GM21619 (cell line): ENCODE results near the gene MAPK13.

ENCODE experiments used
- ATAC-seq: cut with Tn5 transposase; IDR thresholded peaks from one replicate; pipeline ENCODE4 v1.9.1; 2021; ENCODE audit not compliant: unreplicated experiment

MAPK13 gene

DNA sequence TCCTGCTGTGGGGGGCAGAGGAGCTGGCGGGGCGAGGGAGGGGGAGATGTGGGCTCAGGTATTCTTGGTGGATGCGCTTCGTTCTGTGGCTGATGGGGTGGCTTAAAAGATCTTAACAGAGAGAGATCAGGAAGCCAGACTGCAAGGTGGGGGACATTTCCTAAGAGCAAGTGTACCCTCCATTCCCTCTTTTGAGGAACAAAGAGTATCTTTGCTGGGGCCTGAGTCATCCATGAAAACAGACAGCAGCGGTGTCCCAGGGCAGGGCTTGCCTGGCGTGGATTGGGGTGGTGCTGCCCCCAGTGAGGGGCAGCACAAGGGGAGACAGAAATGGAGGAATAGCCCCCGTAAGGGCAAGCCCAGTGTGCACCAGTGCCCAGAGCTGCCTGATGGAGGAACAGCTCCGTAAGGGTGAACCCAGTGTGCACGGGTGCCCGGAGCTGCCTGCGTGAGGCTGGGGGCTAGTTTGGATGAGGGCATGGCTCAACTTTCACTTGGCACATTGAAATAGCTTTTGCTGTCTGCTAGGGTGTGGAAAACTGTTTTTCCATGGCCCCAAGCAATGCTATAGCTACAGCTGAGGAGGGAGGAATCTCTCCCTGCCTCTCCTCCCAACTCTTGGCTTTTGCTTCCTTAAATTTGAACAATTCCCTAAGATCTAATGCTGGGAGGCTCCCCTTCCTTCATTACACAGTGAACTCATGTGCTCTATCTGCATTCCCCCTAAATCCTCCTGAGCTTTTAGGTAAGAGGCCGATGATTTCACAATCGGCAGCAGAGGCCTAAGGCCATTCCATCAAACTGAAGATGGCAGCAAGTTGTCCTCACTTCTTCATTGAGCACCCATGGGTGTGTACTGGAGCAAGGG is 12.9 kb downstream of the MAPK13 start:
- no peak for ATAC-seq

DNA sequence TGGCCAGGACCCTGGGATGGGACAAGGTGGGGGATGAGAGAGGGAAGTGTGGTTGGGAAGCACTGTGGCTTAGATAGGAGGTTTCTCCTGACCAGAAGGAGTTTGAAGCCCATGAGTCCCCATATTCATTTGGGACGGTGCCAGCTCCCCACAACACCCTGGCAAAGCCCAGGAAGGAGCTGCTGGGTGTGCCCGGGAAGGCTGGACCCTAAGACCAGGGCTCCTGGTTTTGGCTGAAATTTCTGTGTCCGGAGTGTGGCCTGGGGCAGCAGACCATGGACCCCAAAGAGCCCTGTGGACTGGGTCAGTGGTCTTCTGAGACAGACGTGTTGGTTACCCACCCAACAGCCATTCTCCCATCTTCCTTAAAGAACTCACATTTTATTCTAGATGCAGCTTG is 15.2 kb downstream of the MAPK13 start:
- no peak for ATAC-seq

DNA sequence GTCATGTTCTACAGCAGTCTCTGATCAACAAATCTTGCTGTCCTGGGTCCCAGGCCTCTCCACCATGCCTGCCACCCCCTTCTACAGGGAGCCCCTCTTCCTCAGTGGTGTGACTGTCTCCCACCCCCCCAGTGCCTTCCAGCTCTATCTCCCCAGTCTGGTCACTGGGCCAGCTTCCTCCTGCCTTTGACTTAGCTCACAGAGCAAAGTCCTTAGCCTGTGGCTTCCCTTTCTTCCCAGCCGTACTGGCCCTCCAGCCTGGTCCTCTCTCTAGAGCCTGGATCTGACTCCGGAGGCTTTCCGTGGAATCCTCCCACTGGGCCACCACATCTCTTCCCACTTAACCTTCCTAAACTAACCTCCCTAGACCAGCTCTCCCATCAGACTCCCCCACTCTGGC is 17.0 kb downstream of the MAPK13 start:
- no peak for ATAC-seq

DNA sequence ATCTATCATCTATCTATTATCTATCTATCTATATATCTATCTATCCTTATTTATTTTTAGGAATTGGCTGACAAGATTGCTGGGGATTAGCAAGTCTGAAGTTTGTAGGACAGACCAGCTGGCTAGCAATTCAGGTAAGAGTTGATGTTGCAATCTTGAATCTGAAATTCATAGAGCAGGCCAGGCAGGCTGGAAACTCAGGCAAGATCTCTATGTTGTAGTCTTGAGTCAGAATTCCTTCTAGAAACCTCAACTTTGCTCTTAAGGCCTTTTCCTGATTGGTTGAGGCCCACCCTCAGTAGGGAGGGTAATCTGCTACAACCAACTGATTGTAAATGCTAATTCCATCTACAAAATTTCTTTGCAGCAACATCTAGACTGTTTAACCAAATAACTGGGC is 19.2 kb downstream of the MAPK13 start:
- no peak for ATAC-seq

DNA sequence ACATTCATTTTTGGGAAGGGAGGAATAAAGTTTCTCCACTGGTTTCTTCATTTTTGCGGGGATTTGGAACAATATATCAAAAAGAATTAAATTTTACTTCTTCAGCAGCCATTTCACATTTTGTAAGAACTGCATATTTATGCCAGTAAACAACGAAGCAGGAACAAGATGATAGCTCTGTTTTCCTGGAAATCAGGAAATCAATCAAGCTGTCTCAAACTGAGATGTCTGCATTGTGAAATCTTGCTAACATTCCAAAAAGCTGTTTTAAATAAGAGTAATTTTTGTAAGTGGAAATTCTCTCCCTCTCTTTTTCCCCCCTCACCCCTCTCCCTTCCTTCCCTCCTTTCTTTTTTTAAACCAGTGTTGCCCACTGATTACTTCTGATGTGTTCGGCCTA is 20.0 kb downstream of the MAPK13 start:
- no peak for ATAC-seq

DNA sequence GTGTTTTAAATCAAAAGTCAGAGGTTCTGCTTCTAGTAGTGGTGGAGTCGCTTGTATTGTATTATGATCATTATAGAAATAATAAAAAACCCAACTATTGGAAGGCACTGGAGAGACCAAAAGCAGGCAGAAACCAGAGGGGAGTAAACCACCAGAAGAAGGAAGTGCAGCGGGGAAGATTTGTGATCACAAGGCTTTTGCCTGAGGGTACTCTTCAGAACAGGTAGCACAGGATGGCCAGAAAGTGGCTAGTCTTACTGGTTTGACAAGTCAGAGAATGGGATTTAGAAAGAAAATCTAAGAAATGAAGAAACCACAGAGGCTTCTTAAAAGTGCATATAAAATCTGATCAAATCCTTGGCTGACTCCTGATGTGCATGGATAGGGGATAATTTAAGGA is 24.0 kb downstream of the MAPK13 start:
- no peak for ATAC-seq

DNA sequence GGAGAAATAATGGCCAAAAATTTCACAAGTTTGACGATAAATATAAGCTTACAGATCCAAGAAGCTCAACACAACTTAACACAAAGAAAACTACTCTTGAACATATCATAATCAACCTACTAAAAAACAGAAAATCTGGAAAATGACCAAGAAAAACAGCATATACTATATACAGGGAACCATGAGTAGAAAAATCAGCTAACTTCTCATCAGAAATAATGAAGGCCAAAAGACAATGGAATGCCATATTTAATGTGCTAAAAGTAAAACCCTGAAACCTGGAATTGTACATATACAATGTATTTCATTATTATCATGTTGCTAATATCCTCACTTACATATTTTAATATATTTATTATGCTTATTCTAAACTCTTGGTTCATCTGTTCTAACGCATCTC is 25.3 kb downstream of the MAPK13 start:
- ATAC-seq = no peak

DNA sequence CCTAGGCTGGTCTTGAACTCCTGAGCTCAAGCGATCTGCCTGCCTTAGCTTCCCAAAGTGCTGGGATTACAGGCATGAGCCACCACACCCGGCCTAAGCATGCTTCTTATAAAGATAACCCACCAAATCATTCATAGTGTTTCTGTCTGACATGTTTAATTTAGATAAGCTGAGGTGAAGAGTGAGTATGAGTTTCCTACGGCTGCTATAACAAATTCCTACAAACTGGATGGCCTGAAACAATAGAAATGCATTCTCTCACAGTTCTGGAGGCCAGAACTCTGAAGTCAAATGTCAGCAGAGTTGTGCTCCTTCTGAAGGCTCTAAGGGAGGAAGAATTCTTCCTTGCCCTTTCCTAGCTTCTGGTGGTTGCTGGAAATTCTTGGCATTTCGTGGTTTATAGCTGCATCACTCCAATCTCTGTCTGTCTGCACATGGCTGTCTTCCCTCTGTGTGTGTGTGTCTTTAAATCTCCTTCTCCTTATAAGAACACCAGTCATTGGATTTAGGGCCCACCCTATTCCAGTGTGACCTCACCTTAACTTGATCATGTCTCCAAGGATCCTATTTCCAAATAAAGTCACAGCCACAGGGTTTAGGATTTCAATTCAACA is 29.9 kb downstream of the MAPK13 start:
- no peak for ATAC-seq

DNA sequence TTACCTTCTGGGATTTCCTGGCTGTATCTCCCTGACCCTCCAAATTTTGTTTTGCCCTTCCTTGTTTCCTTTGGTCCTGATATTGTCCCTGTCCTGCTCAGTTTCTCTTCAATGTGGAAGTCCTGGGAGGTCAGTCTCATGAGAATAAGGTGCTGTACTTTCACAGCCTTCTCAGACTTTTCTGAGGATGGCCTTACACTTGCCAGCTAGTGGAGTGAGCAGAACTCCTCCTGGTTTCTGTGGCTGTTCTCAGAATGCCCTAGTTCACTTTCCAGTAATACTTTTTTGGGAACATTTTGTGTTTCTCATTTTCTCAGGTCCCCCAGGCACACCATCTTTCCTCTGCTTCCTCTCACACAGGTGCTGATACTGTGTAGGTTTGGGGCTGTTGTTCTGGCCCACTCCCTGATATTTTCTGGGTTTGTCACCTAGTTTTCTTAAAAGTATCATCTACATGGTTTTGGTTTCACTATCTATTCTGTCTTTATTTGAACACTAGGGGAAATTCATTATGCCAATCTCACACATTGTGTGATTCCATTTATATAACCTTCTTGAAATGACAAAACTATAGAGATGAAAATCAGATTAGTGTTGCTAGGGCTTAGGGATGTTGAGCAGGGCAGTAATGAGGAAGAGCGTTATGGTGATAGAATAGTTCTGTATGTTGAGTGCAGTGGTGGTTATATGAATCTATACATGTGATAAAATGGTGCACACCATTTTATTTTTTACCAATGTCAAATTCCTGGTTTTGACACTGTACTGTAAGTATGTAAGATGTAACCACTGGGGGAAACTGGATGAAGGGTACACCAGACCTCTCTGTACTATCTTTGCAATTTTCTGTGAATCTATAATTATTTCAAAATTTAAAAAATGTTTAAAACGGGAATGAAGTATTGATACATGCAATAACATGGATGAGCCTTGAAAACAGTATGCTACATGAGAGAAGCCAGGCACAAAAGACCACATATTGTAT is 39.0 kb downstream of the MAPK13 start:
- ATAC-seq = no peak

DNA sequence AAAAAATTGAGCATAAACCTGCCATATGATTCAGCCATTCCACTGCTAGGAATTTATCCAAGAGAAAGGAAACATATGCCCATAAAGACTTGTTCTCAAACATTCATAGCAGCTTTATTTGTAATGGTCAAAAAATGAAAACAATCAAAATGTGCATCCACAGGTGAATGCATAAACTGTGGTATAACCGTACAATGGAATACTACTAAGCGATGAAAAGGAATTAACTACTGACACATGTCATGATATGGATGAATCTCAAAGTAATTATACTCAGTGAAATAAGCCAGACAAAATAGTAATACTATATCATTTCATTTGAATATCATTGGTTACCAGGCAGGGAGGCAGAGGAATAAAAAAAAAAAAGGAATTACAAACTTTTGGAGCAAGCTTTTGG is 40.4 kb downstream of the MAPK13 start:
- ATAC-seq = no peak

DNA sequence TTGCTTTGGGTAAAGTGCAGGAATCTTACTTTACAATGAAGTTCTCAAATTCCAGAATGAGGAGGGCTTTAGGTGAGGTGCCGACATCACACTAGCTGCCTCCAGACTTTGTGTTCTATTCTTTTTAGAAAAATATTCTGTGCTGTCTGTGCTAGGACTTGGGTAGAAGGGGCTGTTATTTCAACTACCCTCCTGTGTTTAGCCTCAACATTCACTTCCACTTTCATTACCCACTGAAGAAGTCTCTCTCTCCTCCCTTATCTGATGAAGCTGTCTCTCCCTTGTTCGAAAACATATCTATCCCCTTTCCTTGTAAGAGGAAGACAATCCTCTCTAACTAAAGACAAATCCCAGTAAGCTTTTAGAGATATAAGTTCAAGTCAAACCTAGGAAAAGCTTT is 41.3 kb downstream of the MAPK13 start:
- ATAC-seq = no peak

DNA sequence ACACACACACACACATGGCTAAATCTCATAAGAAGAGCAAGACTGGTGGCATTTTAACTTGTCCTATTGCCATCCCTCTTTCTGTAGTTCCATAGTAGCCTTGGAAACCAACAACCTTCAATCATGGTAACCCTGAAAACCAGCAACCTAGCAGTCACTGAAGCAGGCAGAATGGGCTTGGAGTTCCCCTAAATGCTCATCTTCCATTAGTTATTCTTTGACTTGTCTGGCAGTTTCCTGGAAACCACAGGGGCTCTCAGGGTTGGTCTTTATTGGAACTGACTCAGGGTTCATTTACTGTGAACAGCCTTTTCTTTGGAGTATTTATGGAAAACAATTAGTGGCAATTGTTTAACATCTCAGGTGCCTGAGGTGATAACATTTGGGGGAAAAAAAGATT is 46.9 kb downstream of the MAPK13 start:
- ATAC-seq = no peak

DNA sequence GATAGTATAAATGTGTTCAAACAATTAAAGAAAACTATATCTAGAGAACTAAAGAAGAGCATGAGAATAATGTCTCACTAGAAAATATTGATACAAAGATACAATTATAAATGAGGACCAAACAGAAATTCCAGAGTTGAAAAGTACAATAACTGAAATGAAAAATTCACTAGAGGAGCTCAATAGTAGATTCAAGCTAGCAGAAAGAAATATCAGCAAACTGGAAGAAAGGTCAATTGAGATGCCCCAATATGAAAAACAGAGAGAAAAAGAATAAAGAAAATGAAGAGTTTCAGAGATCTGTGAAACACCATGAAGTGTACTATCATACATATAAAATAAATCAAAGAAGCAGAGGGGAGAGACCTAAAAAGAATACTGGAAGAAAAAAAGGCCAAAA is 48.2 kb downstream of the MAPK13 start:
- ATAC-seq = no peak

DNA sequence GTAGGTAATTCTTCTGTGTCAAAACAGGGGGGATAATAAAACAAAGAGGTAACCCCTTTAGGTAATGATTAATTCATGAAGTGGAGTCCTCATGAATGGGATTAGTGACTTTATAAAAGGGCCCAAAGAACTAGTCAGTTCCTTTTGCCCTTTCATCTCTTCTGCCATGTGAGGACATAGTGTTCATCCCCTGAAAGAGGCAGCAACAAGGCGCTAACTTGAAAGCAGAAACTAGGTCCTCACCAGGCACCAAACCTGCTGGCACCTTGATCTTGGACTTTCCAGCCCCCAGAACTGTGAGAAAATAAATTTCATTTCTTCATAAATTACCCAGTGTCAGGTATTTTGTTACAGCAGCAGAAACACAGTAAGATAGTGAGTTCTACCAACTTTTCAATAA is 49.8 kb downstream of the MAPK13 start:
- no peak for ATAC-seq

DNA sequence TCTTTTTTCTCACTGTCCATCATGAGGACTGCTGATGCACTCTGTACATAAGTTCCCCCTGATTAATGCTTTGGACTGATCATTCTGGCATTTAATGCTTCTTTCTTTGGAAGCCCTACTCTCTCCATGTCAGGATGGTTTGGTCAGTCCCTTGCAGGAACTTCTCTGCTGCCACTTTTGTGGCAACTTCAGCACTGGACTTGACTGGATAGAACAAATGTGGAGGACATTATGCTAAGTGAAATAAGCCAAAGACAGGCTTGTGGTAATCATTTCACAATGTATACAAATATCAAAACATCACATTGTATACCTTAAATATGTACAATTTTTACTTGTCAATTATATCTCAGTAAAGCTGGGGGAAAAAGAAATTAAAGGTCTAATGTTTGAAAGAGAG is 54.0 kb downstream of the MAPK13 start:
- no peak for ATAC-seq

DNA sequence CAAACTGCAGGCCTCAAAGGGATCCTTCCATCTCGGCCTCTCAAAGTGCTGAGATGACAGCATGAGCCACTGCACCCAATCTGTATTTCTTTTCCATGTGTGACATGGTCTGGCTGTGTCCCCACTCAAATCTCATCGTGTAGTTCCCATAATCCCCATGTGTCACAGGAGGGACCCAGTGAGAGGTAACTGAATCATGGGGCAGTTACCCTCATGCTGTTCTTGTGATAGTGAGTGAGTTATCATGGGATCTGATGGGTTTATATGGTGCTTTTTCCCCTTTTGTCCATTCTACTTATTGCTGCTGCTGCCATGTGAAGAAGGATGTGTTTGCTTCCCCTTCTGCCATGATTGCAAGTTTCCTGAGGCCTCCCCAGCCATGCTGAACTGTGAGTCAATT is 55.9 kb downstream of the MAPK13 start:
- no peak for ATAC-seq

DNA sequence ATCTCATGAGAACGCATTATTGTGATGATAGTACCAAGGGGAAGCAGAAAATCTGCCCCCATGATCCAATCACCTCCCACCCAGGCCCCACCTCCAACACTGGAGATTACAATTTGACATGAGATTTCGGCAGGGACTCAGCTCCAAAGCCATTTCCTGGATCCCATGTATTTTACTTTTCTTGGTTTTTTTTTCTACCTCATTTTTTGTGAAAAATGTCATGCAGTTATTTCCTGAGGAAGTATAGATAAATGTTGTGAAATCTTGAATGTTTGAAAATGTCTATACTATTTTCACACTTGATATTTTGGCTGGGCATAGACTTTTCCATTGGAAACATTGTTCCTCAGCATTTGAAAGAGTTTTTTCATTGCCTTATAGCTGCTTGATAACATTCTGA is 57.1 kb downstream of the MAPK13 start:
- ATAC-seq = no peak
